HG03039 (cell line): ENCODE data around the gene CDK6.

Experiments used
- ATAC-seq: cut with Tn5 transposase; IDR thresholded peaks from one replicate; pipeline ENCODE4 v1.9.1; 2021; ENCODE audit warnings: mild to moderate bottlenecking, moderate library complexity; ENCODE audit not compliant: unreplicated experiment

CDK6 gene

GRCh38 chr7:92794831-92795230 lies 41.5 kb downstream of the CDK6 start:
- no peak for ATAC-seq

GRCh38 chr7:92794391-92794790 lies 42.0 kb downstream of the CDK6 start:
- no peak for ATAC-seq

GRCh38 chr7:92793656-92794205 lies 42.6 kb downstream of the CDK6 start:
- ATAC-seq = no peak

- no peak for ATAC-seq
Observed at GRCh38 chr7:92790992-92791391, 45.4 kb downstream of the CDK6 start.

GRCh38 chr7:92788559-92789183 lies 47.7 kb downstream of the CDK6 start:
- ATAC-seq = no peak

- ATAC-seq = no peak
Observed at GRCh38 chr7:92785923-92786322, 50.5 kb downstream of the CDK6 start.

- no peak for ATAC-seq
Observed at GRCh38 chr7:92784935-92785334, 51.4 kb downstream of the CDK6 start.

GRCh38 chr7:92783260-92784201 lies 52.8 kb downstream of the CDK6 start:
- ATAC-seq = no peak

- ATAC-seq = no peak
Observed at GRCh38 chr7:92782855-92783254, 53.5 kb downstream of the CDK6 start.

- no peak for ATAC-seq
Observed at GRCh38 chr7:92782236-92782635, 54.1 kb downstream of the CDK6 start.

GRCh38 chr7:92781117-92781720 lies 55.2 kb downstream of the CDK6 start:
- ATAC-seq = no peak

- ATAC-seq = no peak
Observed at GRCh38 chr7:92778972-92779371, 57.4 kb downstream of the CDK6 start.

GRCh38 chr7:92777993-92778392 lies 58.4 kb downstream of the CDK6 start:
- no peak for ATAC-seq

GRCh38 chr7:92773808-92774207 lies 62.6 kb downstream of the CDK6 start:
- ATAC-seq = no peak

GRCh38 chr7:92769844-92770243 lies 66.5 kb downstream of the CDK6 start:
- no peak for ATAC-seq

- ATAC-seq = no peak
Observed at GRCh38 chr7:92769394-92769699, 67.0 kb downstream of the CDK6 start.

GRCh38 chr7:92768501-92769393 lies 67.6 kb downstream of the CDK6 start:
- peak; percentile 96 for ATAC-seq

GRCh38 chr7:92767437-92767836 lies 68.9 kb downstream of the CDK6 start:
- ATAC-seq = no peak

GRCh38 chr7:92766461-92767003 lies 69.8 kb downstream of the CDK6 start:
- ATAC-seq = no peak

GRCh38 chr7:92765725-92766124 lies 70.6 kb downstream of the CDK6 start:
- no peak for ATAC-seq
